K562 (cell line): ENCODE data around the gene AIMP2.

Experiments used
- BACH1 ChIP-seq: fragments of 200-800 bp; sonication (Bioruptor generic); IDR thresholded peaks from 2 replicates; pipeline ENCODE4 v1.6.1; 2016; ENCODE audit warnings: missing genetic modification characterization, missing compliant biosample characterization
- POLR2G ChIP-seq: fragments of 200-400 bp; formaldehyde crosslinking; IDR thresholded peaks from 2 replicates; pipeline ENCODE4 v1.6.1; 2017; ENCODE audit warnings: low read depth, mild to moderate bottlenecking, antibody characterized with exemption, low read length, moderate library complexity
- PPARD ChIP-seq: fragments of 250-450 bp; sonication (Bioruptor Pico); IDR thresholded peaks from 2 replicates; pipeline ENCODE4 v1.8.0; 2022; ENCODE audit warnings: inconsistent platforms, mild to moderate bottlenecking, moderate library complexity
- TCF3 ChIP-seq: sonication (generic); formaldehyde crosslinking; IDR thresholded peaks from 2 replicates; pipeline ENCODE4 v1.4.0; 2020; ENCODE audit warnings: mild to moderate bottlenecking, missing genetic modification reagents
- TF ChIP-seq, protein P1 (sequence below), 3 experiments: IDR thresholded peaks in 2 of 3; conservative IDR thresholded peaks in 1 of 3; 2 replicates each; pipeline ENCODE4 v1.5.1; 2011 to 2012; ENCODE audit warnings: low read length in 3 of 3, mild to moderate bottlenecking in 3 of 3, control low read depth in 2 of 3, improper control_type of control experiment in 1 of 3, inconsistent platforms in 1 of 3, low read depth in 1 of 3, mixed read lengths in 1 of 3, moderate library complexity in 1 of 3; ENCODE audit not compliant: insufficient read depth in 2 of 3

- TF ChIP-seq PPARD (CRISPR knock-in tag) (no peak), POLR2G (no peak), TCF3 (no peak), BACH1 (no peak)
- TF ChIP-seq, protein P1, sequence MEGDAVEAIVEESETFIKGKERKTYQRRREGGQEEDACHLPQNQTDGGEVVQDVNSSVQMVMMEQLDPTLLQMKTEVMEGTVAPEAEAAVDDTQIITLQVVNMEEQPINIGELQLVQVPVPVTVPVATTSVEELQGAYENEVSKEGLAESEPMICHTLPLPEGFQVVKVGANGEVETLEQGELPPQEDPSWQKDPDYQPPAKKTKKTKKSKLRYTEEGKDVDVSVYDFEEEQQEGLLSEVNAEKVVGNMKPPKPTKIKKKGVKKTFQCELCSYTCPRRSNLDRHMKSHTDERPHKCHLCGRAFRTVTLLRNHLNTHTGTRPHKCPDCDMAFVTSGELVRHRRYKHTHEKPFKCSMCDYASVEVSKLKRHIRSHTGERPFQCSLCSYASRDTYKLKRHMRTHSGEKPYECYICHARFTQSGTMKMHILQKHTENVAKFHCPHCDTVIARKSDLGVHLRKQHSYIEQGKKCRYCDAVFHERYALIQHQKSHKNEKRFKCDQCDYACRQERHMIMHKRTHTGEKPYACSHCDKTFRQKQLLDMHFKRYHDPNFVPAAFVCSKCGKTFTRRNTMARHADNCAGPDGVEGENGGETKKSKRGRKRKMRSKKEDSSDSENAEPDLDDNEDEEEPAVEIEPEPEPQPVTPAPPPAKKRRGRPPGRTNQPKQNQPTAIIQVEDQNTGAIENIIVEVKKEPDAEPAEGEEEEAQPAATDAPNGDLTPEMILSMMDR (IDR thresholded peaks at IDR 0.05 in 2 of 3, conservative IDR thresholded peaks at IDR 0.05 in 1 of 3; ENCODE audit: insufficient read depth in 2 of 3, low read depth in 1 of 3, low read length in 3 of 3): no peak
These were observed 2.5 kb downstream of the AIMP2 start for GRCh38 chr7:6011541-6011940.
